Smooth muscle cell (in vitro differentiated cells): ENCODE data around the gene TTC8. TPM values are rescaled to one million over a fixed set of nuclear protein-coding genes. Genes with fewer than 3 reads are reported as not detected.

Experiments used
- DNase-seq: peaks from one replicate; lab custom pipeline; 2025; ENCODE audit not compliant: unreplicated experiment; lab: John Stamatoyannopoulos, UW
- H2AFZ ChIP-seq: fragments of 200-600 bp; sonication (generic); 2 replicates; pipeline ENCODE4 v1.6.0; 2016; ENCODE audit warnings: antibody characterized with exemption, low read depth, mild to moderate bottlenecking
- H3F3A ChIP-seq: fragments of 200-600 bp; sonication (generic); 2 replicates; pipeline ENCODE4 v1.6.0; 2017; ENCODE audit warnings: antibody characterized with exemption, low read depth
- H3K27ac ChIP-seq: fragments of 200-600 bp; sonication (generic); 2 replicates; pipeline ENCODE4 v1.5.1; 2016; ENCODE audit warnings: low read depth, mild to moderate bottlenecking
- H3K27me3 ChIP-seq: fragments of 200-600 bp; sonication (generic); 2 replicates; pipeline ENCODE4 v1.6.1; 2016; ENCODE audit warnings: low read depth, mild to moderate bottlenecking
- H3K36me3 ChIP-seq: fragments of 200-600 bp; sonication (generic); 2 replicates; pipeline ENCODE4 v1.5.1; 2016; ENCODE audit warnings: low read depth
- H3K4me1 ChIP-seq: fragments of 200-600 bp; sonication (generic); 2 replicates; pipeline ENCODE4 v1.5.1; 2016; ENCODE audit warnings: low read depth
- H3K4me2 ChIP-seq: fragments of 200-600 bp; sonication (generic); 2 replicates; pipeline ENCODE4 v1.6.0; 2016; ENCODE audit warnings: mild to moderate bottlenecking
- H3K4me3 ChIP-seq: fragments of 200-600 bp; sonication (generic); 2 replicates; pipeline ENCODE4 v1.5.1; 2016; ENCODE audit warnings: mild to moderate bottlenecking
- H3K79me2 ChIP-seq: fragments of 200-600 bp; sonication (generic); 2 replicates; pipeline ENCODE4 v1.6.0; 2016; ENCODE audit warnings: low read depth, mild to moderate bottlenecking
- H3K9ac ChIP-seq: fragments of 200-600 bp; sonication (generic); 2 replicates; pipeline ENCODE4 v1.6.0; 2016; ENCODE audit warnings: low read depth
- H3K9me3 ChIP-seq: fragments of 200-600 bp; sonication (generic); replicated peaks from 2 replicates; pipeline ENCODE4 v1.5.1; 2016; ENCODE audit warnings: low read depth
- H4K20me1 ChIP-seq: fragments of 200-600 bp; sonication (generic); 2 replicates; pipeline ENCODE4 v1.6.0; 2016; ENCODE audit warnings: low read depth
- WGBS: methylation state at CpG from one replicate; pipeline ENCODE4 v1.1.7; 2016; ENCODE audit warnings: low lambda C conversion rate; 5-methylcytosine and 5-hydroxymethylcytosine counted together
- polyA plus RNA-seq: library from polyadenylated mRNA; unstranded; fragments of >200 nt; fragmentation: Nextera tagmentation; extraction: Ambion mirVana; gene quantifications from 2 replicates; pipeline ENCODE4 v1.2.1, GENCODE V29; 2016
- total RNA-seq: library from RNA; depleted of rRNA; stranded (reverse); fragments of >200 nt; gene quantifications from 2 replicates; pipeline ENCODE4 v1.2.3, GENCODE V29; 2014
- TF ChIP-seq, protein P1 (sequence below): fragments of 200-600 bp; sonication (generic); IDR thresholded peaks from 2 replicates; pipeline ENCODE4 v1.5.1; 2017; ENCODE audit warnings: borderline replicate concordance, mild to moderate bottlenecking, antibody characterized with exemption; ENCODE audit not compliant: insufficient read depth, poor library complexity, severe bottlenecking

The TTC8 gene
- total and polyA plus RNA-seq, 2 experiments from 2014 or later = 20.0 to 58.9 TPM

- Histone ChIP-seq H3K36me3 (no peaks in the 10 kb centered on the region), H3K4me1 (no peaks in the 10 kb centered on the region), H2AFZ (no peak overlapping the region), H3K27me3 (peaks cover 9% of the 10 kb centered on the region), H3K4me2 (no peak overlapping the region), H3K9ac (no peak overlapping the region), H3F3A (no peaks in the 10 kb centered on the region), H3K4me3 (no peak overlapping the region), H4K20me1 (no peaks in the 10 kb centered on the region), H3K27ac (no peak overlapping the region), H3K79me2 (no peaks in the 10 kb centered on the region), H3K9me3 (no peaks in the 10 kb centered on the region)
- no peak for DNase-seq
- TF ChIP-seq, protein P1, sequence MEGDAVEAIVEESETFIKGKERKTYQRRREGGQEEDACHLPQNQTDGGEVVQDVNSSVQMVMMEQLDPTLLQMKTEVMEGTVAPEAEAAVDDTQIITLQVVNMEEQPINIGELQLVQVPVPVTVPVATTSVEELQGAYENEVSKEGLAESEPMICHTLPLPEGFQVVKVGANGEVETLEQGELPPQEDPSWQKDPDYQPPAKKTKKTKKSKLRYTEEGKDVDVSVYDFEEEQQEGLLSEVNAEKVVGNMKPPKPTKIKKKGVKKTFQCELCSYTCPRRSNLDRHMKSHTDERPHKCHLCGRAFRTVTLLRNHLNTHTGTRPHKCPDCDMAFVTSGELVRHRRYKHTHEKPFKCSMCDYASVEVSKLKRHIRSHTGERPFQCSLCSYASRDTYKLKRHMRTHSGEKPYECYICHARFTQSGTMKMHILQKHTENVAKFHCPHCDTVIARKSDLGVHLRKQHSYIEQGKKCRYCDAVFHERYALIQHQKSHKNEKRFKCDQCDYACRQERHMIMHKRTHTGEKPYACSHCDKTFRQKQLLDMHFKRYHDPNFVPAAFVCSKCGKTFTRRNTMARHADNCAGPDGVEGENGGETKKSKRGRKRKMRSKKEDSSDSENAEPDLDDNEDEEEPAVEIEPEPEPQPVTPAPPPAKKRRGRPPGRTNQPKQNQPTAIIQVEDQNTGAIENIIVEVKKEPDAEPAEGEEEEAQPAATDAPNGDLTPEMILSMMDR = no peak
- WGBS = 90% methylated on average over 1 of the region's 1 CpG
Observed at GRCh38 chr14:88902850-88903249, 78.4 kb downstream of the TTC8 start.

- Histone ChIP-seq H3K4me3 (no peak overlapping the region), H3K27ac (no peak overlapping the region), H3F3A (no peaks in the 10 kb centered on the region), H4K20me1 (no peaks in the 10 kb centered on the region), H3K36me3 (no peaks in the 10 kb centered on the region), H3K9me3 (no peaks in the 10 kb centered on the region), H3K9ac (no peak overlapping the region), H2AFZ (no peak overlapping the region), H3K4me1 (no peaks in the 10 kb centered on the region), H3K79me2 (no peaks in the 10 kb centered on the region), H3K27me3 (peaks cover 9% of the 10 kb centered on the region), H3K4me2 (no peak overlapping the region)
- TF ChIP-seq, protein P1 = no peak
- WGBS = 94% methylated on average over 3 of the region's 3 CpGs
- no peak for DNase-seq
Observed at GRCh38 chr14:88904206-88904647, 79.8 kb downstream of the TTC8 start.

- H3K27ac ChIP-seq = no peak overlapping the region
- TF ChIP-seq, protein P1 = no peak
Observed at GRCh38 chr14:88904864-88905263, 80.4 kb downstream of the TTC8 start.

DNA sequence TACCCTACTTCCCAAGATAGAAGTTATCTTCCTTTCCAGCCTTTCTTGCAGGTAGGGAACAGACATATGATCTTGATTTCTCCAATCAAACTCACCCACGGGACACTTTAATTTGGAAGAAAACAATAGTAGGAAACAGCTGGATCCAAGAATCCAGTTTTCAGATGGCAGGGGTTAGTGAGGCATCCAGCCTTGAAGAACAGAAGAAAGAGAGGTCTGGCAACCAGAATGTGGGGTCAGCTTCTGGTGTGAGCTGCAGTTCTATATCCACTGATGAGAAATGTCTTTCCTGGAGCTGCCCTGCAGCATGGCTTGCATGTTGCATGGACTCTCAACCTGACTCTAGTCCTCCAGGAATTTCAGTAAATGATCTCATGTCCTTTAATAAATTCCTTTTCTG is 83.8 kb downstream of the TTC8 start:
- H3F3A ChIP-seq = no peaks in the 10 kb centered on the region
- no peaks in the 10 kb centered on the region for H3K9me3 ChIP-seq
- no peaks in the 10 kb centered on the region for H3K4me1 ChIP-seq
- H3K27me3 ChIP-seq = no peaks in the 10 kb centered on the region
- TF ChIP-seq, protein P1 = no peak
- DNase-seq = no peak
- no peak overlapping the region for H3K4me3 ChIP-seq
- H3K9ac ChIP-seq = no peak overlapping the region
- no peaks in the 10 kb centered on the region for H4K20me1 ChIP-seq
- no peaks in the 10 kb centered on the region for H3K79me2 ChIP-seq
- H3K27ac ChIP-seq = no peak overlapping the region
- no peaks in the 10 kb centered on the region for H3K36me3 ChIP-seq
- 80% methylated on average over 1 of the region's 1 CpG for WGBS
- no peak overlapping the region for H3K4me2 ChIP-seq
- no peak overlapping the region for H2AFZ ChIP-seq

More at GRCh38 chr14:88904864-88905263, 80.4 kb downstream of the TTC8 start:
- Histone ChIP-seq H3K9ac (no peak overlapping the region), H3K36me3 (no peaks in the 10 kb centered on the region), H3K4me3 (no peak overlapping the region), H3K4me2 (no peak overlapping the region), H3F3A (no peaks in the 10 kb centered on the region), H2AFZ (no peak overlapping the region), H3K79me2 (no peaks in the 10 kb centered on the region), H3K27me3 (peaks cover 9% of the 10 kb centered on the region), H3K4me1 (no peaks in the 10 kb centered on the region), H4K20me1 (no peaks in the 10 kb centered on the region), H3K9me3 (no peaks in the 10 kb centered on the region)
- DNase-seq = no peak
- 73% methylated on average over 5 of the region's 5 CpGs for WGBS
